GM21526 (cell line): ENCODE measurements around the gene NIN.
A peak's percentile ranks its signal among the peaks of the same experiment; 100 is the strongest.
"Not testable (repeated sequence)": the region's sequence is repeated elsewhere in the genome, so short reads cannot be mapped to it uniquely, and the experiment has no call there.

Experiments
- ATAC-seq: cut with Tn5 transposase; IDR thresholded peaks from one replicate; pipeline ENCODE4 v1.9.1; 2021; ENCODE audit warnings: moderate library complexity; ENCODE audit not compliant: unreplicated experiment, low FRiP score

NIN gene

GRCh38 chr14:50820786-50821509 is 10.0 kb downstream of the NIN start:
- ATAC-seq: no peak

- ATAC-seq: not testable (repeated sequence)
Measured at GRCh38 chr14:50819303-50819702, 11.7 kb downstream of the NIN start.

GRCh38 chr14:50816395-50817047 is 14.4 kb downstream of the NIN start:
- ATAC-seq: no peak

- not testable (repeated sequence) for ATAC-seq
Measured at GRCh38 chr14:50815526-50815925, 15.4 kb downstream of the NIN start.

- ATAC-seq: not testable (repeated sequence)
Measured at GRCh38 chr14:50815058-50815457, 15.9 kb downstream of the NIN start.

GRCh38 chr14:50814161-50814560 is 16.8 kb downstream of the NIN start:
- ATAC-seq: no peak

- no peak for ATAC-seq
Measured at GRCh38 chr14:50813544-50813863, 17.5 kb downstream of the NIN start.

- ATAC-seq: no peak
Measured at GRCh38 chr14:50812856-50813543, 18.0 kb downstream of the NIN start.

- no peak for ATAC-seq
Measured at GRCh38 chr14:50812180-50812579, 18.8 kb downstream of the NIN start.

- no peak for ATAC-seq
Measured at GRCh38 chr14:50808053-50808452, 22.9 kb downstream of the NIN start.

GRCh38 chr14:50806241-50806933 is 24.6 kb downstream of the NIN start:
- no peak for ATAC-seq

- no peak for ATAC-seq
Measured at GRCh38 chr14:50805396-50805795, 25.6 kb downstream of the NIN start.

GRCh38 chr14:50804181-50804721 is 26.7 kb downstream of the NIN start:
- no peak for ATAC-seq

GRCh38 chr14:50801706-50802105 is 29.3 kb downstream of the NIN start:
- no peak for ATAC-seq

GRCh38 chr14:50800032-50800431 is 30.9 kb downstream of the NIN start:
- ATAC-seq: no peak

GRCh38 chr14:50798048-50798421 is 32.9 kb downstream of the NIN start:
- peak; percentile 75 for ATAC-seq

- no peak for ATAC-seq
Measured at GRCh38 chr14:50797250-50798047, 33.5 kb downstream of the NIN start.

- ATAC-seq: no peak
Measured at GRCh38 chr14:50796390-50796789, 34.6 kb downstream of the NIN start.

- ATAC-seq: no peak
Measured at GRCh38 chr14:50795909-50796308, 35.1 kb downstream of the NIN start.

- no peak for ATAC-seq
Measured at GRCh38 chr14:50795142-50795541, 35.8 kb downstream of the NIN start.
